ENCODE data around the gene ACTL6B.

The ACTL6B gene

DNA sequence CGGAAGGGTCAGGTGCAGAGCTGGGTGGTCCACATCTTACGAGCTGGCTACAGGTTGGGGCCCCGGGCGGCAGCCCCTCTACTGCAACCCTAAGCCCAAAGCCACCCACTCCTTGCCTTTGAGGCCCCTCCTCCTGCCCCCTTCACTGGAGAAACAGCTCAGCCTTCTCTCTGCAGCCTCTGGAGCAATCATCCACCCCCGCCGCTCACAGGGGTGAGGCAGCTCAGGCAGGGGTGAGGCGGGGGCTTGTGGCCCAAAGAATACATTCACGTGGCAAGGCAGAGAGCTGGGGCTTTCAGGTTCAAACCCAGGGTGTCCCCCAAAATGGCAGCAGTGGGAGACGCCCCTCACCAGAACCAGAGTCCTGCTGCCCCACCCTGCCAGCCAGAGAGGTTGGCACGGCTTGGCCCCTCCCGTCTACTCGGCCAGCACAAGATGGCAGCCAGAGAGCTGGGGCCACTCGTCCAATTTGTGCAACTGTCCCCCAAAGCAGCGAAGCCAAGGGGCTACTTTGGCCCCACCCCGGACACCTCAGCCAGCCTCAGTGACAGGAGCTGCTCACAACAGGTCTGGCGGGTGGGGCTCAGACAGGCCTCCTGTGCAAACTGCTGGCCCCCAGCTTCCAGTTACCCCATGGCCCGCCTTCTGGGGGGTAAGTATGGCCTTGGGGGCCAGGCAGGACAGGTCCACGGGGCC is 24.5 kb upstream of the ACTL6B start:
- Histone ChIP-seq H3K9ac (ENCODE audit: insufficient read length) (no peak overlapping the region), H3K4me3 (no peak overlapping the region), H3K9me3 (ENCODE audit: low read depth, low read length) (no peaks in the 10 kb centered on the region), H3K36me3 (ENCODE audit: insufficient read depth, low read length) (peaks cover 75% of the 10 kb centered on the region), H3K27ac (no peak overlapping the region; the same call in 1 of the 2 replicates)
- DNase-seq (ENCODE audit: low read depth, low spot score), result no peak
- TF ChIP-seq EZH2 (IDR thresholded peaks at IDR 0.05) (no peak), POLR2AphosphoS5 (IDR thresholded peaks at IDR 0.05; ENCODE audit: borderline replicate concordance, low read depth, low read length) (no peak; the same call in 1 of the 2 replicates), FOXP2 (optimal IDR thresholded peaks at IDR 0.05; ENCODE audit: control extremely low read depth, extremely low read length, insufficient read depth) (no peak)

DNA sequence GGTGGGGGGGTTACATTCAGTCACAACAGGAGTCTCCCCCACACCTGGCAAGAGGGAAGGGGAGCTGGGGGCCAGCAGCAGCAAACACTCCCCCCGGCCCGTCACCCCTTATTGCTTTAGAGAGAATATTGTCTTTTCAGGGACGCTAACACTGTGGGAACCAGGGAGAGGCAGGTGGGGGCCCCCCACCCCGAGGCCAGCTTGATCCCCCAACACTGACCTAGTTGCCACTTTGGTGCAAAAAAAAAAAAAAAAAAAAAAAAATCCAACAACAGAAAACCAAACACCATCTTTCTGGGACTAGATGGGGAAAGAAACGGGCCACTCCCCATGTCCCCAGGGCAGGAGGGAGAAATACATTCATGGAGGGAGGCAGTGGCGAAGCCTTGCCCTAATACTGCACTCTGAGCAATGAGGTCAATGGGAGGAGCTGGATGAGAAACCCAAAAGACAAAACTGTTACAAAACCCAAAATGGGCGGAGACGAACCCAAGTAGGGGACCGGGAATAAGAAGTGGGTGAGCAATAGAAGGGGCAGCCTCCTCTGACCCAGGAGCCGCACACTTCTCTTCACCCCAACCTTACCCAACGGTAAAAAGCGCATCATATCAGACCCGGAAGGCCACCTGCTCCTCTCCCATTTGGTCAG is 23.8 kb upstream of the ACTL6B start:
- H3K36me3 ChIP-seq (ENCODE audit: insufficient read depth, low read length), result peaks cover 68% of the 10 kb centered on the region

DNA sequence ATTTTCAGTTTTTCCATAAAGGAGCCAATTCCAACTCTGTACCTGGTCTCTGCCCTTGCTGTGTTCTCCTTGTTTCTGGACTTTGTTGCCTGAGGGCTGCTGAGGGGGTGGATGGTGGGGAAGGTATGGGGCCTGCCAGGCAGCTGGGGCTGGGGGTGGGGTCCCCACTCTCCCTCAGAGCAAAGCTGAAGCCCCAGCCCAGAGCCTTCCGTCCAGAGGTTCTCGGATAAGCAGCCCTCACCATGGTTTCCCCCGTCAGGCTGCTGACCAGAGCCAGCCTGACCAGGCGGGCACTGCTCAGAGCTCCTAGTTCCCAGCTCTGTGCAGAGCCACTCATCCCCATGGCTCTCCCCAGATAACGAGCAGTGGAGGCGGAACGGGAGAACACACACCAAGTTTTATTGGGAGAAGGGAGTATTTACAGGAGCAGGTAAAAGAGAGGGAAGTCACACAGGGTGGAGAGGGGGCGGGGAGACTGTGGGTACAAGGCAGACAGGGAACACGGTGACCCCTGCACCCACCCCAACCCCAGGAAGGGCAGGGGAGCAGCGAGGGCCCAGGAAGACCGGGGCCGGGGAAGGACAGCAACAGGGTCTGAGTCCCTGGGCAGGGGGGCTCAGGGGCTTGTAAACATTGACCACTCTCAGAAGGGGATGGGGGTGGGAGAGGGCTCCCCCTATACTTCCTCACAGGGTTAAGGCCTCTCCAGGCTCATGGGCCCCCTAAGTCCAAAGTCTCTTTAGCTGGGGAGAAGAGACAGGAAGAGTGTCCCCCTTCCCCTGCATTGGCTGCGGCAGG is 23.1 kb upstream of the ACTL6B start:
- Histone ChIP-seq H3K4me3 (no peak overlapping the region), H3K9me3 (ENCODE audit: low read depth, low read length) (no peaks in the 10 kb centered on the region), H3K9ac (ENCODE audit: insufficient read length) (no peak overlapping the region), H3K27ac (0 out of 2 replicates have a peak overlapping the region, but pooled peaks have one; percentile 36), H3K36me3 (ENCODE audit: insufficient read depth, low read length) (peaks cover 64% of the 10 kb centered on the region)
- TF ChIP-seq FOXP2 (optimal IDR thresholded peaks at IDR 0.05; ENCODE audit: control extremely low read depth, extremely low read length, insufficient read depth) (no peak), POLR2AphosphoS5 (IDR thresholded peaks at IDR 0.05; ENCODE audit: borderline replicate concordance, low read depth, low read length) (peak; percentile 9; the same call in 1 of the 2 replicates), EZH2 (IDR thresholded peaks at IDR 0.05) (no peak)
- no peak for DNase-seq (ENCODE audit: low read depth, low spot score)

More for the DNA sequence above, 23.8 kb upstream of the ACTL6B start:
- DNase-seq (ENCODE audit: low read depth, low spot score), result no peak
- TF ChIP-seq POLR2AphosphoS5 (IDR thresholded peaks at IDR 0.05; ENCODE audit: borderline replicate concordance, low read depth, low read length) (no peak; the same call in none of the 2 replicates), EZH2 (IDR thresholded peaks at IDR 0.05) (no peak), FOXP2 (optimal IDR thresholded peaks at IDR 0.05; ENCODE audit: control extremely low read depth, extremely low read length, insufficient read depth) (no peak)
- Histone ChIP-seq H3K4me3 (no peak overlapping the region), H3K27ac (peak overlapping the region; percentile 13; the same call in 1 of the 2 replicates), H3K9me3 (ENCODE audit: low read depth, low read length) (no peaks in the 10 kb centered on the region), H3K9ac (ENCODE audit: insufficient read length) (no peak overlapping the region)

DNA sequence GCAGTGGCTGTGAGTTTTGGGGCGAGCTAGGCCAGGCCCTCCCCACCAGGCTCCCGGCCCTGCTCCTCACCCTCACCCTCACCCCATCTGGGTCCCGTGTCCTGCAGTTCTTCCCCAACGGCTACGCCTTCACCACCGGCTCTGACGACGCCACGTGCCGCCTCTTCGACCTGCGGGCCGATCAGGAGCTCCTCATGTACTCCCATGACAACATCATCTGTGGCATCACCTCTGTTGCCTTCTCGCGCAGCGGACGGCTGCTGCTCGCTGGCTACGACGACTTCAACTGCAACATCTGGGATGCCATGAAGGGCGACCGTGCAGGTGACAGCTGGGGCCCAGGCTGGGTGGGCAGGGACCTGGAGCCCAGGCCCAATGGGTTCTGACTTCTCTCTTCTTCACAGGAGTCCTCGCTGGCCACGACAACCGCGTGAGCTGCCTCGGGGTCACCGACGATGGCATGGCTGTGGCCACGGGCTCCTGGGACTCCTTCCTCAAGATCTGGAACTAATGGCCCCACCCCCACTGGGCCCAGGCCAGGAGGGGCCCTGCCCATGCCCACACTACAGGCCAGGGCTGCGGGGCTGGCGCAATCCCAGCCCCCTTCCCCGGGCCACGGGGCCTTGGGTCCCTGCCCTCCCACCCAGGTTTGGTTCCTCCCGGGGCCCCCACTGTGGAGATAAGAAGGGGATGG is 22.2 kb upstream of the ACTL6B start:
- H3K9ac ChIP-seq (ENCODE audit: insufficient read length), result no peak overlapping the region
- peaks cover 56% of the 10 kb centered on the region for H3K36me3 ChIP-seq (ENCODE audit: insufficient read depth, low read length)
- H3K27ac ChIP-seq, result 0 out of 2 replicates have a peak overlapping the region, but pooled peaks have one; percentile 36
- 0 out of 2 replicates have a peak, but pooled peaks have one; percentile 31 for TF ChIP-seq POLR2AphosphoS5 (IDR thresholded peaks at IDR 0.05; ENCODE audit: borderline replicate concordance, low read depth, low read length)
- TF ChIP-seq FOXP2 (optimal IDR thresholded peaks at IDR 0.05; ENCODE audit: control extremely low read depth, extremely low read length, insufficient read depth), result no peak
- DNase-seq (ENCODE audit: low read depth, low spot score), result no peak
- no peaks in the 10 kb centered on the region for H3K9me3 ChIP-seq (ENCODE audit: low read depth, low read length)
- no peak overlapping the region for H3K4me3 ChIP-seq

DNA sequence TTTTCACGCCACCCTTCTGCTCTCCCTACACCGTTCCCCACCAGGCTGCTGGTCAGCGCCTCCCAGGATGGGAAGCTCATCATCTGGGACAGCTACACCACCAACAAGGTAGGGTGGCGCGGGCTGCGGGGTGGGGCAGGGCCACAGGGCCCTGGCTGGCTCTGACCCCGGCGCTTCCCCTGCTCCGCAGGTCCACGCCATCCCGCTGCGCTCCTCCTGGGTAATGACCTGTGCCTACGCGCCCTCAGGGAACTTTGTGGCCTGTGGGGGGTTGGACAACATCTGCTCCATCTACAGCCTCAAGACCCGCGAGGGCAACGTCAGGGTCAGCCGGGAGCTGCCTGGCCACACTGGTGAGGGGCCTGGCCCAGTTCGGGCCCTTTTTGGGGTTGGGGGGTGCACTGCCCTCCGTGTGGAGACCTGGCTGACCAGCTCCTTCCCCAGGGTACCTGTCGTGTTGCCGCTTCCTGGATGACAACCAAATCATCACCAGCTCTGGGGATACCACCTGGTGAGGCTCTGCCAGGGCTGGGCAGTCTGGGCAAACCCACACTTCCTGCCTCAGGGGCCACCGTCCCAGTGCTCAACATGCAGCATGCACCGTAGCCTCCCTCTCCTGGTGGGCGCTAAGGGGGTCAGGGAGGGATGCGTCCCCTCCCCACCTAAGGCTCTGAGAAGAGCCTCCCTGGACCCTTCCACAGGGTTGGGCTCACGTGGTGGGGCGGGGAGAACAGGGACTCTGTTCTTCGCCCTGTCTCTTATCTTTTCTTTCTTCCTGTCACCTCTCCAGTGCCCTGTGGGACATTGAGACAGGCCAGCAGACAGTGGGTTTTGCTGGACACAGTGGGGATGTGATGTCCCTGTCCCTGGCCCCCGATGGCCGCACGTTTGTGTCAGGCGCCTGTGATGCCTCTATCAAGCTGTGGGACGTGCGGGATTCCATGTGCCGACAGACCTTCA is 21.3 kb upstream of the ACTL6B start:
- H3K36me3 ChIP-seq (ENCODE audit: insufficient read depth, low read length), result peaks cover 47% of the 10 kb centered on the region
- no peak overlapping the region for H3K4me3 ChIP-seq
- H3K27ac ChIP-seq, result no peak overlapping the region
- H3K9me3 ChIP-seq (ENCODE audit: low read depth, low read length), result no peaks in the 10 kb centered on the region
- TF ChIP-seq POLR2AphosphoS5 (IDR thresholded peaks at IDR 0.05; ENCODE audit: borderline replicate concordance, low read depth, low read length) (peak; percentile 54; the same call in 1 of the 2 replicates), EZH2 (IDR thresholded peaks at IDR 0.05) (no peak)
- no peak overlapping the region for H3K9ac ChIP-seq (ENCODE audit: insufficient read length)
- DNase-seq (ENCODE audit: low read depth, low spot score), result no peak

DNA sequence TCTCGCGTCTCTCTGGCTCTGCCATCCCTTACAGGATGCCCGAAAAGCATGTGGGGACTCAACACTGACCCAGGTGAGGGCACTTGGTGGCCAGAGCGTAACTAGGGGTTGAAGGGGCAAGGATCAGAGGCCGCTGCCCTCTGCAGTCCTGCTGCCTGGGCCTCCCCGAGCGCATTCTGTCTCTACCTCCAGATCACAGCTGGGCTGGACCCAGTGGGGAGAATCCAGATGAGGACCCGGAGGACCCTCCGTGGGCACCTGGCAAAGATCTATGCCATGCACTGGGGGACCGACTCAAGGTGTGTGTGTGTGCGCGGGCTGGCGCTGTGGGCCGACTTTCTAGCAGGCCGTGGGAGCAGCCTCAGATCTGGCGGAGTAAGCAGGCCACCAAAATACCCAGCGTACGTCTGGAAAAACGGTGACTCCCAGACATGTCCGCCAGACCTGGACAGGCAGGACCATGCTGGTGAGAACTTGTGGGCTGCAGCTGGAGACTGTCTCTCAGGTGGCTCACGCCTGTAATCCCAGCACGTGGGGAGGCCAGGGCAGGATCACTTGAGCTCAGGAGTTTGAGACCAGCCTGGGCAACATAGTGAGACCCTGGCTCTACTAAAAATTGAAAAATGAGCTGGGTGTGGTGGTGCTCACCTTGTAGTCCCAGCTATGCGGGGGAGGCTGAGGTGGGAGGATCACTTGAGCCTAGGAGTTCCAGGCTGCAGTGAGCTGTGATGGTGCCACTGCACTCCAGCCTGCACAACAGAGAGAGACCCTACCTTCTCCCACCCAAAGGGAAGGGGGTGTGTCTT is 20.5 kb upstream of the ACTL6B start:
- H3K9me3 ChIP-seq (ENCODE audit: low read depth, low read length), result no peaks in the 10 kb centered on the region
- no peak overlapping the region for H3K9ac ChIP-seq (ENCODE audit: insufficient read length)
- H3K36me3 ChIP-seq (ENCODE audit: insufficient read depth, low read length), result peaks cover 39% of the 10 kb centered on the region
- TF ChIP-seq FOXP2 (optimal IDR thresholded peaks at IDR 0.05; ENCODE audit: control extremely low read depth, extremely low read length, insufficient read depth), result no peak
- TF ChIP-seq POLR2AphosphoS5 (IDR thresholded peaks at IDR 0.05; ENCODE audit: borderline replicate concordance, low read depth, low read length), result no peak
- TF ChIP-seq EZH2 (IDR thresholded peaks at IDR 0.05), result no peak
- peak overlapping the region; percentile 97 for H3K4me3 ChIP-seq
- no peak for DNase-seq (ENCODE audit: low read depth, low spot score)
- 0 out of 2 replicates have a peak overlapping the region, but pooled peaks have one; percentile 19 for H3K27ac ChIP-seq
